NCI-H2107 treated with DMSO at 0.1 percent for 48 hours (cell line): ENCODE measurements around the gene CPEB1.

Source experiments
- DNase-seq: peaks from one replicate; lab custom pipeline; 2025; ENCODE audit not compliant: unreplicated experiment; lab: John Stamatoyannopoulos, UW

CPEB1 gene

GRCh38 chr15:82595766-82596165 is 51.4 kb downstream of the CPEB1 start:
- no peak for DNase-seq

GRCh38 chr15:82595203-82595602 is 52.0 kb downstream of the CPEB1 start:
- DNase-seq = no peak

- DNase-seq = no peak
These were observed 59.4 kb downstream of the CPEB1 start for GRCh38 chr15:82587805-82588204.

- DNase-seq = no peak
These were observed 62.1 kb downstream of the CPEB1 start for GRCh38 chr15:82585072-82585471.

- DNase-seq = no peak
These were observed 66.5 kb downstream of the CPEB1 start for GRCh38 chr15:82580713-82581112.

- no peak for DNase-seq
These were observed 71.8 kb downstream of the CPEB1 start for GRCh38 chr15:82575335-82575734.

GRCh38 chr15:82572986-82573385 is 74.2 kb downstream of the CPEB1 start:
- DNase-seq = no peak

- DNase-seq = peak; percentile 5
These were observed 74.9 kb downstream of the CPEB1 start for GRCh38 chr15:82572311-82572710.

- DNase-seq = peak; percentile 35
These were observed 75.4 kb downstream of the CPEB1 start for GRCh38 chr15:82571722-82572222.

GRCh38 chr15:82570721-82571508 is 76.2 kb downstream of the CPEB1 start:
- DNase-seq = no peak

- DNase-seq = no peak
These were observed 77.3 kb downstream of the CPEB1 start for GRCh38 chr15:82569834-82570233.

GRCh38 chr15:82568986-82569385 is 78.2 kb downstream of the CPEB1 start:
- DNase-seq = no peak

GRCh38 chr15:82567661-82568060 is 79.5 kb downstream of the CPEB1 start:
- DNase-seq = no peak

- DNase-seq = no peak
These were observed 80.5 kb downstream of the CPEB1 start for GRCh38 chr15:82566690-82567089.

- no peak for DNase-seq
These were observed 88.7 kb downstream of the CPEB1 start for GRCh38 chr15:82558502-82558901.

GRCh38 chr15:82556315-82557035 is 90.7 kb downstream of the CPEB1 start:
- DNase-seq = no peak

- no peak for DNase-seq
These were observed 92.3 kb downstream of the CPEB1 start for GRCh38 chr15:82554849-82555248.

- no peak for DNase-seq
These were observed 92.8 kb downstream of the CPEB1 start for GRCh38 chr15:82554351-82554750.

GRCh38 chr15:82553846-82554245 is 93.3 kb downstream of the CPEB1 start:
- DNase-seq = no peak

GRCh38 chr15:82552861-82553260 is 94.3 kb downstream of the CPEB1 start:
- DNase-seq = no peak

- no peak for DNase-seq
These were observed 95.4 kb downstream of the CPEB1 start for GRCh38 chr15:82551646-82552247.

GRCh38 chr15:82549199-82549665 is 97.9 kb downstream of the CPEB1 start:
- DNase-seq = no peak
